OCI-LY3 (cell line): ENCODE measurements around the gene ROCK2.

ENCODE experiments used
- EZH2phosphoT487 ChIP-seq: fragments of 200-600 bp; shearing (Covaris generic); IDR thresholded peaks from 2 replicates; pipeline ENCODE4 v1.6.1; 2018; ENCODE audit warnings: antibody characterized with exemption, mixed run types, low read depth
- TF ChIP-seq, protein P1 (sequence below): fragments of 200-600, 300-600 bp; sonication (generic); IDR thresholded peaks from 2 replicates; pipeline ENCODE4 v1.5.1; 2014; ENCODE audit warnings: antibody characterized with exemption, low read length, low read depth

DNA sequence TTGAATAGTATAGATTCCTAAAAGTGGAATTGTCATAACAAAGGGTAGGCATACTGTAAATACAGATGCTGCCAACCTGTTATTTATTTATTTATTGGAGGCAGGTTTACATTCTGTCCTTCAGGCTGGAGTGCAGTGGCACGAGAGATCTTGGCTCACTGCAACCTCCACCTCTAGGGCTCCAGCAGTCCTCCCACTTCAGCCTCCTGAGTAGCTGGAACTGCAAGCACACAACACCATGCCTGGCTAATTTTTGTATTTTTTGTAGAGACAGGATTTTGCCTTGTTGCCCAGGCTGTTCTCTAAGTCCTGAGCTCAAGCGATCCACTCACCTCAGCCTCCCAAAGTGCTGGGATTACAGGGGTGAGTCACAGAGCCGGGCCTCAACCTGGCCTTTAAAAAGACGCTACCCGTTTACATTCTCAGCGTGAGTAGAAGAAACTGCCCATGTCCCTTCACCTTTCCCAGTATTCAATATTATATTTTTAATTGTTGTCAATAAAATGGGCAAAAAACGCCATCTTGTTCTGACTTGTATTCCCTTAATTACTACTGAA is 3.0 kb upstream of the ROCK2 start:
- TF ChIP-seq, protein P1, sequence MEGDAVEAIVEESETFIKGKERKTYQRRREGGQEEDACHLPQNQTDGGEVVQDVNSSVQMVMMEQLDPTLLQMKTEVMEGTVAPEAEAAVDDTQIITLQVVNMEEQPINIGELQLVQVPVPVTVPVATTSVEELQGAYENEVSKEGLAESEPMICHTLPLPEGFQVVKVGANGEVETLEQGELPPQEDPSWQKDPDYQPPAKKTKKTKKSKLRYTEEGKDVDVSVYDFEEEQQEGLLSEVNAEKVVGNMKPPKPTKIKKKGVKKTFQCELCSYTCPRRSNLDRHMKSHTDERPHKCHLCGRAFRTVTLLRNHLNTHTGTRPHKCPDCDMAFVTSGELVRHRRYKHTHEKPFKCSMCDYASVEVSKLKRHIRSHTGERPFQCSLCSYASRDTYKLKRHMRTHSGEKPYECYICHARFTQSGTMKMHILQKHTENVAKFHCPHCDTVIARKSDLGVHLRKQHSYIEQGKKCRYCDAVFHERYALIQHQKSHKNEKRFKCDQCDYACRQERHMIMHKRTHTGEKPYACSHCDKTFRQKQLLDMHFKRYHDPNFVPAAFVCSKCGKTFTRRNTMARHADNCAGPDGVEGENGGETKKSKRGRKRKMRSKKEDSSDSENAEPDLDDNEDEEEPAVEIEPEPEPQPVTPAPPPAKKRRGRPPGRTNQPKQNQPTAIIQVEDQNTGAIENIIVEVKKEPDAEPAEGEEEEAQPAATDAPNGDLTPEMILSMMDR: no peak
- no peak for TF ChIP-seq EZH2phosphoT487
